K562 (cell line): ENCODE results near the gene ALDH1A2. TPM values are rescaled to one million over a fixed set of nuclear protein-coding genes. Genes with fewer than 3 reads are reported as not detected.

Experiments
- CCAR2 ChIP-seq: fragments of 200-400 bp; formaldehyde crosslinking; IDR thresholded peaks from 2 replicates; pipeline ENCODE4 v1.6.1; 2017; ENCODE audit warnings: mild to moderate bottlenecking, low read depth, low read length
- CREB1 ChIP-seq, 2 experiments: sonication (generic) in 1 of 2; formaldehyde crosslinking in 1 of 2; IDR thresholded peaks; 2 replicates each; pipeline versions ENCODE4 v1.6.1 to v1.8.0; 2012 to 2022; ENCODE audit warnings: inconsistent platforms in 1 of 2, mild to moderate bottlenecking in 1 of 2, missing genetic modification reagents in 1 of 2, moderate library complexity in 1 of 2
- DIDO1 ChIP-seq: fragments of 450-650 bp; IDR thresholded peaks from 2 replicates; pipeline ENCODE4 v1.6.1; 2016; ENCODE audit warnings: low read depth, missing biosample characterization, missing genetic modification characterization
- HCFC1 ChIP-seq: IDR thresholded peaks from 2 replicates; pipeline ENCODE4 v1.6.1; 2012; ENCODE audit warnings: low read depth, low read length, improper control_type of control experiment
- HNRNPK ChIP-seq: fragments of 200-400 bp; formaldehyde crosslinking; IDR thresholded peaks from one replicate; pipeline ENCODE4 v1.6.1; 2018; ENCODE audit warnings: mild to moderate bottlenecking, low read depth, low read length; ENCODE audit not compliant: poor library complexity, severe bottlenecking
- MYC ChIP-seq, 2 experiments: fragments of 250-450 bp in 1 of 2; sonication (Bioruptor Pico) in 1 of 2; IDR thresholded peaks; 2 replicates each; pipeline versions ENCODE4 v1.5.1 to v1.6.1; 2012 to 2021; ENCODE audit warnings: low read depth in 2 of 2, borderline replicate concordance in 1 of 2, improper control_type of control experiment in 1 of 2, low read length in 1 of 2, mild to moderate bottlenecking in 1 of 2, moderate library complexity in 1 of 2
- NR2C2 ChIP-seq, 2 experiments: fragments of 200-800 bp in 1 of 2; sonication (Bioruptor generic) in 1 of 2; sonication (generic) in 1 of 2; formaldehyde crosslinking in 1 of 2; IDR thresholded peaks; 2 replicates each; pipeline versions ENCODE4 v1.6.1 to v1.8.0; 2016 to 2022; ENCODE audit warnings: mild to moderate bottlenecking in 1 of 2, missing compliant biosample characterization in 1 of 2, missing genetic modification characterization in 1 of 2, missing genetic modification reagents in 1 of 2
- PML ChIP-seq: IDR thresholded peaks from 2 replicates; pipeline ENCODE4 v1.6.1; 2012; ENCODE audit warnings: low read length, inconsistent platforms
- POLR2AphosphoS2 ChIP-seq: IDR thresholded peaks from 2 replicates; pipeline ENCODE4 v1.6.1; 2012; ENCODE audit warnings: low read length, improper control_type of control experiment
- PTBP1 ChIP-seq: fragments of 200-400 bp; formaldehyde crosslinking; IDR thresholded peaks from 2 replicates; pipeline ENCODE4 v1.6.1; 2017; ENCODE audit warnings: low read depth, low read length
- PTTG1 ChIP-seq: fragments of 450-650 bp; IDR thresholded peaks from 2 replicates; pipeline ENCODE4 v1.6.1; 2016; ENCODE audit warnings: low read depth, mild to moderate bottlenecking, missing genetic modification characterization, missing compliant biosample characterization
- RAD21 ChIP-seq, 2 experiments: fragments of 250-450 bp in 1 of 2; fragments of 450-650 bp in 1 of 2; sonication (Bioruptor Pico) in 1 of 2; formaldehyde crosslinking in 1 of 2; IDR thresholded peaks in 1 of 2; conservative IDR thresholded peaks in 1 of 2; 2 replicates each; pipeline versions ENCODE4 v1.4.0 to v1.8.0; 2020 to 2022; ENCODE audit warnings: mild to moderate bottlenecking in 2 of 2, moderate library complexity in 1 of 2
- RUNX1 ChIP-seq: sonication (generic); IDR thresholded peaks from 2 replicates; pipeline ENCODE4 v1.6.1; 2016; ENCODE audit warnings: antibody characterized with exemption, low read depth
- SIX5 ChIP-seq, 2 experiments: IDR thresholded peaks; 2 replicates each; pipeline ENCODE4 v1.6.1; 2011; ENCODE audit warnings: low read length in 2 of 2, borderline replicate concordance in 1 of 2, low read depth in 1 of 2, mild to moderate bottlenecking in 1 of 2, moderate library complexity in 1 of 2; ENCODE audit not compliant: insufficient read depth in 1 of 2
- TRIM28 ChIP-seq: fragments of 450-650 bp; IDR thresholded peaks from 2 replicates; pipeline ENCODE4 v1.6.1; 2017
- YBX1 ChIP-seq: fragments of 450-650 bp; IDR thresholded peaks from 2 replicates; pipeline ENCODE4 v1.7.1; 2016; ENCODE audit warnings: mild to moderate bottlenecking
- ZNF124 ChIP-seq: sonication (generic); formaldehyde crosslinking; IDR thresholded peaks from 2 replicates; pipeline ENCODE4 v1.8.1; 2022; ENCODE audit warnings: missing genetic modification reagents
- ZNF224 ChIP-seq: sonication (generic); formaldehyde crosslinking; IDR thresholded peaks from 2 replicates; pipeline ENCODE4 v1.8.0; 2022; ENCODE audit warnings: mild to moderate bottlenecking, missing genetic modification reagents
- ZNF57 ChIP-seq: fragments of 450-650 bp; formaldehyde crosslinking; IDR thresholded peaks from 2 replicates; pipeline ENCODE4 v1.4.0; 2020; ENCODE audit warnings: mild to moderate bottlenecking, moderate library complexity
- ZNF586 ChIP-seq: fragments of 450-650 bp; formaldehyde crosslinking; conservative IDR thresholded peaks from 2 replicates; pipeline ENCODE4 v1.4.0; 2020; ENCODE audit warnings: mild to moderate bottlenecking, moderate library complexity
- ZNF668 ChIP-seq: fragments of 250-450 bp; sonication (Bioruptor Pico); IDR thresholded peaks from 2 replicates; pipeline ENCODE4 v1.8.0; 2022; ENCODE audit warnings: mild to moderate bottlenecking, inconsistent platforms
- polyA plus RNA-seq, 8 experiments: library from polyadenylated mRNA; depleted of rRNA in 4 of 8; stranded (reverse) in 5 of 8; unstranded in 3 of 8; fragments of >200 nt; fragmentation: Nextera tagmentation in 2 of 8; fragmentation: Illumina TruSeq in 1 of 8; extraction: Ambion mirVana in 2 of 8; extraction: Trizol in 1 of 8; gene quantifications; 2 replicates each; pipeline versions ENCODE4 v1.2.1 to v1.2.3, GENCODE V29; 2011 to 2014; ENCODE audit warnings: inconsistent platforms in 1 of 8, missing spikeins in 1 of 8
- total RNA-seq, 7 experiments: library from RNA; depleted of rRNA in 6 of 7; stranded (reverse); fragments of >200 nt in 6 of 7; fragmentation: Illumina TruSeq in 2 of 7; extraction: Trizol in 2 of 7; gene quantifications; 2 replicates each; pipeline versions ENCODE4 v1.2.1 to v1.2.3, GENCODE V29; 2011 to 2021; ENCODE audit warnings: low replicate concordance in 1 of 7
- TF ChIP-seq, protein P1 (sequence below): fragments of 450-650 bp; IDR thresholded peaks from 2 replicates; pipeline ENCODE4 v1.6.1; 2016; ENCODE audit warnings: low read depth

Gene ALDH1A2
- total and polyA plus RNA-seq, 9 of the 15 experiments (the other 6 are each of a cell fraction or from before 2014, with no cell fraction given): 115 to 393 (median 333) TPM

DNA sequence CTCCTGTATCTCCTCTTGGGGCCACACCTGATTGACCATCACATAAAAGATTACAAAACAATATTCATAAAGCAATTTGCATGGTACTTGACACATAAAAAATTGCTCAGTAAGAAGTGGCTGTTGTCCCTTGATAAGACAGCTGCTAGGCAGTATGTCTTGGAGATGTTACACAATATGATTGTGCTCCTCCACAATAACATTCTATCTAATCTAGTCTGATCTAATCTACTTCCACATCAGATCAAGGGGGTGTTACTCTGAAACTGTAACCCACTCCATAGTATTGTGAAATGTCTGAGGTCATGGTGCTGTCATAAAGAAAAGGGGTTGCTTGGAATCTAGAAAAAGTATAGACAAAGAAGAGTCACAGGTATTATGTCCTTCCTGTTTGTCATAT is 49.3 kb upstream of the ALDH1A2 start (continued):
- TF ChIP-seq NR2C2 (CRISPR knock-in tag; IDR thresholded peaks at IDR 0.05) (no peak), NR2C2 (tag; IDR thresholded peaks at IDR 0.05) (no peak), CREB1 (IDR thresholded peaks at IDR 0.05) (no peak), CREB1 (CRISPR knock-in tag; IDR thresholded peaks at IDR 0.05) (no peak), RUNX1 (no peak), DIDO1 (no peak), MYC (IDR thresholded peaks at IDR 0.05; ENCODE audit: low read depth, low read length) (0 out of 2 replicates have a peak, but pooled peaks have one; percentile 17), MYC (CRISPR knock-in tag; IDR thresholded peaks at IDR 0.05; ENCODE audit: borderline replicate concordance, low read depth) (no peak), PTBP1 (no peak), YBX1 (no peak), RAD21 (CRISPR knock-in tag; conservative IDR thresholded peaks at IDR 0.05 in 1 of 2, IDR thresholded peaks at IDR 0.05 in 1 of 2) (0 out of 4 replicates have a peak, but pooled peaks of 1 of the 2 experiments have one; percentile 10), CCAR2 (no peak), PTTG1 (no peak), TRIM28 (no peak), ZNF586 (CRISPR knock-in tag) (no peak), PML (peak; percentile 18; the same call in 1 of the 2 replicates), ZNF57 (CRISPR knock-in tag) (no peak), HCFC1 (no peak), ZNF224 (CRISPR knock-in tag) (no peak), SIX5 (IDR thresholded peaks at IDR 0.05; ENCODE audit: borderline replicate concordance in 1 of 2, insufficient read depth in 1 of 2, low read depth in 1 of 2, low read length in 2 of 2) (no peak), ZNF668 (CRISPR knock-in tag) (no peak), POLR2AphosphoS2 (no peak), HNRNPK (no peak), ZNF124 (CRISPR knock-in tag) (no peak)
- TF ChIP-seq, protein P1, sequence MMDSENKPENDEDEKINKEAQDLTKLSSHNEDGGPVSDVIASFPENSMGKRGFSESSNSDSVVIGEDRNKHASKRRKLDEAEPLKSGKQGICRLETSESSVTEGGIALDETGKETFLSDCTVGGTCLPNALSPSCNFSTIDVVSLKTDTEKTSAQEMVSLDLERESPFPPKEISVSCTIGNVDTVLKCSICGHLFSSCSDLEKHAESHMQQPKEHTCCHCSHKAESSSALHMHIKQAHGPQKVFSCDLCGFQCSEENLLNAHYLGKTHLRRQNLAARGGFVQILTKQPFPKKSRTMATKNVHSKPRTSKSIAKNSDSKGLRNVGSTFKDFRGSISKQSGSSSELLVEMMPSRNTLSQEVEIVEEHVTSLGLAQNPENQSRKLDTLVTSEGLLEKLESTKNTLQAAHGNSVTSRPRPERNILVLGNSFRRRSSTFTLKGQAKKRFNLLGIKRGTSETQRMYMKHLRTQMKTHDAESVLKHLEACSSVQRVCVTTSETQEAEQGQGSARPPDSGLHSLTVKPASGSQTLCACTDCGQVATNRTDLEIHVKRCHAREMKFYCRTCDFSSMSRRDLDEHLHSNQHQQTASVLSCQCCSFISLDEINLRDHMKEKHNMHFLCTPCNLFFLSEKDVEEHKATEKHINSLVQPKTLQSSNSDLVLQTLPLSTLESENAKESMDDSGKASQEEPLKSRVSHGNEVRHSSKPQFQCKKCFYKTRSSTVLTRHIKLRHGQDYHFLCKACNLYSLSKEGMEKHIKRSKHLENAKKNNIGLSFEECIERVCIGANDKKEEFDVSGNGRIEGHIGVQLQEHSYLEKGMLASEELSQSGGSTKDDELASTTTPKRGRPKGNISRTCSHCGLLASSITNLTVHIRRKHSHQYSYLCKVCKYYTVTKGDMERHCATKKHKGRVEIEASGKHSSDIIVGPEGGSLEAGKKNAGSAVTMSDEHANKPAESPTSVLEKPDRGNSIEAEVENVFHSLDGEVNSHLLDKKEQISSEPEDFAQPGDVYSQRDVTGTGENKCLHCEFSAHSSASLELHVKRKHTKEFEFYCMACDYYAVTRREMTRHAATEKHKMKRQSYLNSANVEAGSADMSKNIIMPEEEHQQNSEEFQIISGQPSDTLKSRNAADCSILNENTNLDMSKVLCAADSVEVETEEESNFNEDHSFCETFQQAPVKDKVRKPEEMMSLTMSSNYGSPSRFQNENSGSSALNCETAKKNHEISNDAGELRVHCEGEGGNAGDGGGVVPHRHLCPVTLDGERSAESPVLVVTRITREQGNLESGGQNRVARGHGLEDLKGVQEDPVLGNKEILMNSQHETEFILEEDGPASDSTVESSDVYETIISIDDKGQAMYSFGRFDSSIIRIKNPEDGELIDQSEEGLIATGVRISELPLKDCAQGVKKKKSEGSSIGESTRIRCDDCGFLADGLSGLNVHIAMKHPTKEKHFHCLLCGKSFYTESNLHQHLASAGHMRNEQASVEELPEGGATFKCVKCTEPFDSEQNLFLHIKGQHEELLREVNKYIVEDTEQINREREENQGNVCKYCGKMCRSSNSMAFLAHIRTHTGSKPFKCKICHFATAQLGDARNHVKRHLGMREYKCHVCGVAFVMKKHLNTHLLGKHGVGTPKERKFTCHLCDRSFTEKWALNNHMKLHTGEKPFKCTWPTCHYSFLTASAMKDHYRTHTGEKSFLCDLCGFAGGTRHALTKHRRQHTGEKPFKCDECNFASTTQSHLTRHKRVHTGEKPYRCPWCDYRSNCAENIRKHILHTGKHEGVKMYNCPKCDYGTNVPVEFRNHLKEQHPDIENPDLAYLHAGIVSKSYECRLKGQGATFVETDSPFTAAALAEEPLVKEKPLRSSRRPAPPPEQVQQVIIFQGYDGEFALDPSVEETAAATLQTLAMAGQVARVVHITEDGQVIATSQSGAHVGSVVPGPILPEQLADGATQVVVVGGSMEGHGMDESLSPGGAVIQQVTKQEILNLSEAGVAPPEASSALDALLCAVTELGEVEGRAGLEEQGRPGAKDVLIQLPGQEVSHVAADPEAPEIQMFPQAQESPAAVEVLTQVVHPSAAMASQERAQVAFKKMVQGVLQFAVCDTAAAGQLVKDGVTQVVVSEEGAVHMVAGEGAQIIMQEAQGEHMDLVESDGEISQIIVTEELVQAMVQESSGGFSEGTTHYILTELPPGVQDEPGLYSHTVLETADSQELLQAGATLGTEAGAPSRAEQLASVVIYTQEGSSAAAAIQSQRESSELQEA: no peak
